NCI-H2171 treated with DMSO at 0.1 percent for 48 hours (cell line): ENCODE measurements around the gene CHMP4A.
"Not testable (repeated sequence)": the region's sequence is repeated elsewhere in the genome, so short reads cannot be mapped to it uniquely, and the experiment has no call there.

Experiments
- DNase-seq: peaks from one replicate; lab custom pipeline; 2025; lab: John Stamatoyannopoulos, UW

Gene CHMP4A

DNA sequence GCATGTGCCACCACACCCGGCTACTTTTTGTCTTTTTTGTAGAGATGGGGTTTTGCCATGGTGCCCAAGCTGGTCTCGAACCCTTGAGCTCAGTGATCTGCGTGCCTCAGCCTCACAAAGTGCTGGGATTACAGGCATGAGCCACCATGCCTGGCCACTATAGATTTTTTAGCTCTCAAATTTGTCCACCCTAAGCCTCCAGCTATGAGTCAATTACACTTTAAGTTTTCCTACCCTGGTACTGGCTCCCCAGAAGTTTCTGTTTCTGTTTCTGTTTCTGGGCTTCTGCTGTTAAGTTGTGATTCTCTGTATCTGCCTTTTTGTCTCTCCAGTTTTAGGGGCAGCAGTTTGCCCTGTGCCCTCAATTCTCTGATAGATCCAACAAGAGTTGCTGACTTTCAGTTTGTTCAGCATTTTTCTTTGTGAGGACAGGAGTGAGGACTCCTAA is 33.5 kb upstream of the CHMP4A start:
- DNase-seq: no peak

DNA sequence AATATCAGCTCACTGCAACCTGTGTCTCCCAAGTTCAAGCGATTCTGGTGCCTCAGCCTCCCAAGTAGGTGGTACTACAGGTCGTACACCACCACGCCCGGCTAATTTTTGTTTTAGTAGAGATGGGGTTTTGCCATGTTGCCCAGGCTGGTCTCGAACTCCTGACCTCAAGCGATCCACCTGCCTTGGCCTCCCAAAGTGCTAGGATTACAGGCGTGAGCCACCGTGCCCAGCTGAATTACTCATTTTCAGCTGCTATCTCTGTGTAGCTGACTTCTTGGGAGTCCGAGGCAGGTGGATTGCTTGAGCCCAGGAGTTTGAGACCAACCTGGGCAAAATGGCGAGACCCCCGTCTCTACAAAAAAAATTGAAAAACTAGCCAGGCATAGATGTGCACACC is 32.1 kb upstream of the CHMP4A start:
- DNase-seq: not testable (repeated sequence)

DNA sequence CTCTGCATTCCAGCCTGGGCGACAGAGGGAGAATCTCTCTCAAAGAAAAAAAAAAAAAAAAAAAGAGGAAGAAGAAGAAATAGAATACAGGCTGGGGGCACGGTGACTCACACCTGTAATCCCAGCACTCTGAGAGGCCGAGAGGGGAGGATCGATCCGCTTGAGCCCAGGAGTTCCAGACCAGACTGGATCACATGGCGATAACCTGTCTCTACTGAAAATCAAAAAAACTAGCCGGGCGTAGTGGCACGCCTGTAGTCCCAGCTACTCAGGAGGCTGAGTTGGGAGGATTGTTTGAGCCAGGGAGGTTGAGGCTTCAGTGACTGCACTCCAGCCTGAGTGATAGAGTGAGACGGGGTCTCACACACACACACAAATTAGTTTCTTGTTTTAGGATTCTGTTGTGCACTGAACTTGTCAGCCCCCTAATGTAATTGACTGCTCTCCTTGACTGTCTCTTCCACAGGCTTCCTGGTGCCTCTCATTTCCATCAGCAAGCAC is 30.1 kb upstream of the CHMP4A start:
- DNase-seq: peak; percentile 42

GRCh38 chr14:24241829-24242443 is 28.6 kb upstream of the CHMP4A start:
- DNase-seq: no peak

- no peak for DNase-seq
These were observed 27.0 kb upstream of the CHMP4A start for GRCh38 chr14:24240110-24240918.

GRCh38 chr14:24238527-24239037 is 25.3 kb upstream of the CHMP4A start:
- DNase-seq: no peak

DNA sequence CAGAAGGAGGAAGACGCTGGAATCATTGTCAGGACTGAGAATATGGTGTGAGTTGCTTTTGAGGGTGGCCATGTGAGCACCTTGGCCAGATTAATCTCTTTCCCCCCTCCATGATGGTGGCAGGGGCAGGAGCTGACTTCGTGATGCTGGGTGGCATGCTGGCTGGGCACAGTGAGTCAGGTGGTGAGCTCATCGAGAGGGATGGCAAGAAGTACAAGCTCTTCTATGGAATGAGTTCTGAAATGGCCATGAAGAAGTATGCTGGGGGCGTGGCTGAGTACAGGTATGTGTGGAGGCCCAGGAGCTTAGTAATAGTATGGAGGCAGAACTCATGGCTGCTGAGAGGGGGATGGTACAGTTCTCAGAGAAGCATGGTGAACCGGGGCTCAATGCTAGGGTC is 24.8 kb upstream of the CHMP4A start:
- DNase-seq: no peak

DNA sequence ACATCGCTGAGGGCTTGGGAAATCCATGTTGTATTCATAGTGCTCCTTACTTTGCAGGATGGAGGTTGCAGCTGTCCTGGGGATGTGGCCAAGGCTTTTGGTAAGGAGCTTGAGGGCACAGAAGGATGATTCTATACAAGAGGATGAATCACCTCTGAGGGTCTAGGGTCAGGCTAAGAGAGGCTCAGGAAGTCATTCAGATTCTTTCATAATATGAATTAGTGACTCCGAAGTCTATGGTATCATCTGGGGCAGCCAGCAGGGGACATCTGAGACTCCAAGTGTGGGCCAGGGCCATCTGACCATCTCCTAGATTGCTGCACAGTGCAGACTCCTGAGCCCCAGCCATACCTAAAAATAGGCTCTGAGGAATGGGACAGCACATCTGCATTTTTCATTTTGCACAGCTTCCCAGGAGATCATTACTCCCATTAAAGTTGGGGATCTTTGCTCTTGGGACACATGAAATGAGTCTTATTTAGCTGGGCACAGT is 24.2 kb upstream of the CHMP4A start:
- DNase-seq: no peak

GRCh38 chr14:24236689-24237462 is 23.6 kb upstream of the CHMP4A start:
- no peak for DNase-seq

GRCh38 chr14:24235804-24236688 is 22.8 kb upstream of the CHMP4A start:
- DNase-seq: no peak

DNA sequence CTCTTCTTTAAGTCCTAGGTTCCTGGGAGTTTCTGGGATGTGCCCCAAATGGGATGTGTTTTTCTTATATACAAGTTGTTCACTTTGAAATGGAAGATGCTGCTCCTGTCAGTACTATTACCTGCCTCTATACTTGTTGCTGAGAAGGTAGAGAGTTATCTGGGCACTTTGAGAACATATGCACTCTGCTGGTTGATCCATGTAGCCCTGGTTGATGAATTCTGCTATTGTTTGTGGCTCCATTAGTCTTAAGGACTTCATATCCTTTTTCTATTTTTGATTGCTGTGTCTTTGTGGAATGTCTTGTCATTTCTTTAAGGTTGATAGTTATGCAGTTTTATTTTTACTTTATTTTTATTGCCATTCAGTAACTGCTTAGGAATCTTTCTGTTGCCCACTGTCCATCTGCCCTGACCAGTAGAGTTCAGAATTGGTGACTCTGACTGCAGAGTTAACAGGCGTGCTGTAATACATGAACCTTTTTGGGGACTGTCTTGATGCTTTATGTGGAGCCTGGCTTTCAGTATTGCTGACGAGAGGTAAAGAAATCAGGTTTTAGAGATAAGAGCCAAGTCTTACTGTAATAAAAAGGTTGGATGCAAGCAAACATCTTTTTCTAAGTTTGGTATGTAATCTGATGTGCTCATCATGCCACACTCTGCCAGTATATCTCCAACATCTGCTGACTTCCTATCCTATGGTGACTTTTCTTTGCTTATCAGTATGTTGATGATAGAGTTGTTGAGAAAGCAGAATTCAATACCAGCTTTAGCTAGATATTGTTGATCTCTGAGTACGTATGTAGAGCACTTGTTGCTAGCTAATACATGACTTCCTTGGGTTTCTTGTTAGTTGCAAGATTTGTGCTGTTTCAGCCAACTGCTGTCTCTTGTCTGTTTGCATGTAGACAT is 21.1 kb upstream of the CHMP4A start:
- no peak for DNase-seq

DNA sequence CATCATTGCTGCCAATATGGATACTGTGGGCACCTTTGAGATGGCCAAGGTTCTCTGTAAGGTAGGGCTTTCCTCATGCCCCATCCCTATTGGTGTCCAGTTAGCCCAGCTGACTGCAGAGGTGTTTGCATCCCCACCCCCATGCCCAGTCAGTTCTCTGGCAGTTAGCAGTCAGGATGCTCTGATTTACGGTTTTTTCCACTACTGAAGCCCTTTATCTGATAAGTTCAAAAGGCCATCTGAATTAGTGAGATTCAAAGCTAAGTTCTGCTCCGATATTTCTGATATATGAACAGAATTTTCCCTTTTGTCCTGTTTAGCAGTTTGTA is 20.2 kb upstream of the CHMP4A start:
- no peak for DNase-seq

DNA sequence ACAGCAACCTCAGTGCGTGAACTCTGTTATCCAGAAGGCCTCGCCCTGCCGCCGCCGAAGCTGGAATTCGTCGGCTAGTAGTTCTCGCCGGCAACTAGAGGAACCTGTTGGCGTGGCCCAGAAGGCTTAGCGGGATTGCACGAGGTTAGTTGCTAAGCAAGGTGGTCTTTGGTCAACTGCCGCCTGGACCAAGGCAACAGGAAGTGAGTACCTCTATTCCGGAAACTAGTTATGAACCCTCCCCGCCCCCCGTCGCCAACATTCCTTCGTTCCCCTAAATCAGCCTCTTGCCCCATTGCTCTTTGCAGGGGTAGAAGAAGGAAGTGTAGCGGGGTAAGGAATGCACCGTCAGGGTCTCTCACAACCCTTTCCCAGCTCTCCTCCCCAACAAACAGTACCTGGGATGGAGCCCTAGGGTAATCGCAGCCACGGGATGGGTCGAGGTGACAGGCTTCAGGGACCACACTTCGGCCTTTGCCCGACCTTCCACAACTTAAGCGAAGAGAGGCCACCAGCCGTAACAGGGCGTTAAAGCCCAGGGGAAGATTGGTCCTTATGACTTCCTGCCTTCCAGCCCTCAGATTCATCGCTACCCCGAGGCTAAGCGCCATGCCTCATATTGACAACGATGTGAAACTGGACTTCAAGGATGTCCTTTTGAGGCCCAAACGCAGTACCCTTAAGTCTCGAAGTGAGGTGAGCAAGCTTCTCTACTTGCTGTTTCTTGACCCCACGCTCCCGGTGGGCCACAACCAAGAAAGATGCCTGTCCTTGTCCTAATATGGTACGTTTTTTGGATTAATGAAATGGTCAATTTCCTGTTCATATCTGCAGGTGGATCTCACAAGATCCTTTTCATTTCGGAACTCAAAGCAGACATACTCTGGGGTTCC is 19.6 kb upstream of the CHMP4A start, which contains the start of gene GMPR2:
Gene GMPR2 (plus strand): TSS at position 285 of the 893 bp plus-strand sequence. CDS start 325 bp downstream, at position 610.
- DNase-seq: peak; percentile 96

DNA sequence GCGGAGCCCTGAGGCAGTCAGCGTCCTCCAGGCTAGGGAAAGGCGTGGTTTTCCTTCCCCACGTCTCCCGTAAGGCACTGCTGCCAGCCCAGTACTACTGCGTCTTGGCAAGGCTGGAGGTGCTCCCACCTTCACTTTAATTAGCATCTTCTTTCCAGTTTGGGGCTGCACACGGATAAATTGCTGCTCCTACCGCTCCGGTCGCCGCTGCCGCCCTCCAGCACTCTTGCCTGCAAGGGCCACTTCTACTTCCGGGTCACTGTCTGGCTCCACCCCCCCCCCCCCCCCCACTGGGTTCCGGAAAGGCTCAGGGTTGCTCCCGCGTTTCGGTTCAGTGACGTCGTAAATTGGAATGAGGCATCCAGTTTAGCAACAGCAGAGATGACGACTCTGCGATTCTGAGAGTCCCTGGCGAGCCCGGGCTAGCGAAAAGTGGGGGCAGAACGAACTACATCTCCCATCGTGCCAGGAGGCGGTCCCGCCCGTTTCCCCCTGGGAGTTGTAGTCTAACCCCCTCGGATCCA is 18.9 kb upstream of the CHMP4A start, which contains the start of gene NEDD8:
Gene NEDD8 (minus strand): TSS at position 247 of the 524 bp plus-strand sequence. CDS start 100 bp downstream, at position 147.
- peak; percentile 98 for DNase-seq

DNA sequence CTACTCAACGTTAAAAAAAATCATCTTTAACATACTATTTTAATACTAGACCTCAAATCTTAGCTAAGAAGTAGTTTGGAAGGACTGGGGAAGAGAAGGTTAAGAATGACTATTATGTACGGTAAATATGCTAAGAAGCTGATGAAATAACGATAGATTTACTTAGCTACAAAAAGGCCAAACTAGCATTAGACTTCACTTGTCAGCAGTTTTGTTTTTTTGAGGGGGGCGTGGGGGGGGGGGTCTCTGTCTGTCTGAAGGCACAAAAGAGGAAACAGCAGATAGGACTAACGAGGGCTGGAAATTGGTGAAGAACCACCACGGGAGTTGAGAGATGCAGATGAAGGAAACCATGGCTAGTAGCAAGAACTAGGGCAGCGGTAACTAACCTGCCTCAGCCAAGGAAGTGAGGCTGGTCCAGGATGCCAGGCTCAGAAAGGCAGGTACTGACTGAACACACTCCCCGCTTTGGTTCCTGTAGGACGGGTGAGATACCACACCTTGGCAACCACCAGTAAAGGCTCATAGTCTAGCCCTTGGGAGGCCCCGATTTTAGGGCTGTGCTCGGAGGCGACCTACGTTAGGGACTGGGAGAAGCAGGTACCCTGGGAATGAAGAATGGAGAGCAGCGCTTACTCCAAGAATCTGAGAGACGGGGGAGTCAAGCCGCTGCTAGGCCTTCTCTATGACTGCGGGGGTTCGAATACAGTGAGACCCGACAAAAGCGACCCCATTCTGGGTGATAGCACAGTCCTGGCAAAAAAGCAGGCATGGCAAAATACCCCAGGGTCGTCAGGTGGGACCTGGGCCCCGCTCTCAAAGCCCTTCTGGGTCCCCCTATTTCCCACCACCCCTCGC is 18.2 kb upstream of the CHMP4A start:
- no peak for DNase-seq

GRCh38 chr14:24228902-24229301 is 15.6 kb upstream of the CHMP4A start:
- DNase-seq: no peak

- no peak for DNase-seq
These were observed 13.2 kb upstream of the CHMP4A start for GRCh38 chr14:24226473-24226872.

DNA sequence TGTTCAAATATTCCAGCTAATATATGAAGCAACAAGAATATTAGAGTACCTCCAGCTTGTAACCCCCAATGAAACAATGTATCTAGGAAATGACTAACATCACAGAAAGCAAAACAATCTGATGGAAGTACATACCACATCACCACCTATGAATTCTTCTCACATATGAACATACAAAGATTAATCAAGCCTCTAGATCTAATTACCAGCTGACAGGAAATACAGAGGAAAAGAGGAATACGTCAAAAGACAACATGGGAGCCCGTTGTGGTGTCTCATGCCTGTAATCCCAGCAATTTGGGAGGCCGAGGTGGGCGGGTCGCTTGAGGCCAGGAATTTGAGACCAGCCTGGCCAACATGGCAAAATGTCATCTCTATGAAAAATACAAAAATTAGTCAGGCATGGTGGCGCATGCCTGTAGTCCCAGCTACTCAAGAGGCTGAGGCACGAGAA is 11.4 kb upstream of the CHMP4A start:
- no peak for DNase-seq
